DMS53 (cell line): Measurements from ENCODE around the gene RAB3B.
"Not testable (repeated sequence)": the region's sequence is repeated elsewhere in the genome, so short reads cannot be mapped to it uniquely, and the experiment has no call there.

Experiments
- DNase-seq: peaks from one replicate; lab custom pipeline; 2025; lab: John Stamatoyannopoulos, UW

RAB3B gene

GRCh38 chr1:51919684-51920083 is 70.8 kb downstream of the RAB3B start:
- DNase-seq: no peak

GRCh38 chr1:51916587-51917405 is 73.7 kb downstream of the RAB3B start:
- no peak for DNase-seq

- no peak for DNase-seq
These were observed 74.5 kb downstream of the RAB3B start for GRCh38 chr1:51915951-51916350.

- DNase-seq: no peak
These were observed 77.6 kb downstream of the RAB3B start for GRCh38 chr1:51912881-51913280.

GRCh38 chr1:51910221-51911000 is 80.1 kb downstream of the RAB3B start:
- no peak for DNase-seq

- DNase-seq: no peak
These were observed 82.0 kb downstream of the RAB3B start for GRCh38 chr1:51908499-51908898.

GRCh38 chr1:51907079-51907702 is 83.3 kb downstream of the RAB3B start:
- peak; percentile 58 for DNase-seq

- no peak for DNase-seq
These were observed 84.0 kb downstream of the RAB3B start for GRCh38 chr1:51906306-51907078.

GRCh38 chr1:51902456-51902855 is 88.0 kb downstream of the RAB3B start:
- no peak for DNase-seq

GRCh38 chr1:51901151-51901550 is 89.3 kb downstream of the RAB3B start:
- no peak for DNase-seq

GRCh38 chr1:51899022-51899421 is 91.5 kb downstream of the RAB3B start:
- no peak for DNase-seq

- no peak for DNase-seq
These were observed 92.3 kb downstream of the RAB3B start for GRCh38 chr1:51898090-51898734.

- DNase-seq: no peak
These were observed 92.8 kb downstream of the RAB3B start for GRCh38 chr1:51897699-51898031.

- not testable (repeated sequence) for DNase-seq
These were observed 95.8 kb downstream of the RAB3B start for GRCh38 chr1:51894748-51895147.

- DNase-seq: peak; percentile 100
These were observed 111.7 kb downstream of the RAB3B start, which contains the start of gene NRDC for GRCh38 chr1:51878616-51879336. NRDC (minus strand) TSS chr1:51878727; CDS start chr1:51878615, 112 bp downstream.

- DNase-seq: no peak
These were observed 112.2 kb downstream of the RAB3B start for GRCh38 chr1:51878308-51878615.

- peak; percentile 76 for DNase-seq
These were observed 112.8 kb downstream of the RAB3B start for GRCh38 chr1:51877434-51878307.

- DNase-seq: no peak
These were observed 114.7 kb downstream of the RAB3B start for GRCh38 chr1:51875836-51876235.

GRCh38 chr1:51875291-51875772 is 115.2 kb downstream of the RAB3B start:
- no peak for DNase-seq

- DNase-seq: not testable (repeated sequence)
These were observed 117.2 kb downstream of the RAB3B start for GRCh38 chr1:51873270-51873669.
